CD4-positive, alpha-beta T cell treated with Interferon alpha-2 for 1 hour (primary cell): ENCODE results near the gene CSH2.
A peak's percentile ranks its signal among the peaks of the same experiment; 100 is the strongest.

Experiments
- DNase-seq, 2 donors: peaks; one replicate each; pipeline ENCODE4 v3.0.0-alpha.2; 2020 to 2022

CSH2 gene

GRCh38 chr17:63833741-63834373 is 39.6 kb downstream of the CSH2 start:
- no peak for DNase-seq

GRCh38 chr17:63833026-63833740 is 40.3 kb downstream of the CSH2 start:
- DNase-seq = no peak

- no peak for DNase-seq
Measured at GRCh38 chr17:63832455-63832854, 41.0 kb downstream of the CSH2 start.

- DNase-seq = no peak
Measured at GRCh38 chr17:63832014-63832413, 41.5 kb downstream of the CSH2 start.

- no peak for DNase-seq
Measured at GRCh38 chr17:63831505-63831904, 42.0 kb downstream of the CSH2 start.

GRCh38 chr17:63830904-63831491 is 42.5 kb downstream of the CSH2 start:
- no peak for DNase-seq

- DNase-seq = no peak
Measured at GRCh38 chr17:63830278-63830677, 43.2 kb downstream of the CSH2 start.

GRCh38 chr17:63828936-63829335 is 44.5 kb downstream of the CSH2 start:
- DNase-seq = no peak

- DNase-seq = no peak
Measured at GRCh38 chr17:63827801-63828221, 45.7 kb downstream of the CSH2 start.

GRCh38 chr17:63827002-63827800 is 46.3 kb downstream of the CSH2 start, which contains the start of the genes FTSJ3 and PSMC5:
FTSJ3 (minus strand) TSS chr17:63827663; CDS start chr17:63826902, 761 bp downstream.
PSMC5 (plus strand) TSS chr17:63827431; CDS start chr17:63827491, 60 bp downstream.
- DNase-seq = peak; percentile 95 to 96

GRCh38 chr17:63826468-63827001 is 46.9 kb downstream of the CSH2 start:
- no peak for DNase-seq

- no peak for DNase-seq
Measured at GRCh38 chr17:63824362-63824761, 49.1 kb downstream of the CSH2 start.

- no peak for DNase-seq
Measured at GRCh38 chr17:63823659-63824331, 49.7 kb downstream of the CSH2 start.

GRCh38 chr17:63822537-63822936 is 50.9 kb downstream of the CSH2 start:
- no peak for DNase-seq
